GM12875 (cell line): ENCODE results near the gene DOCK1.

ENCODE experiments used
- H3K4me3 ChIP-seq: one replicate; pipeline ENCODE4 v1.5.1; 2011; ENCODE audit warnings: low read depth, low read length, control low read depth
- CTCF ChIP-seq: IDR thresholded peaks from 2 replicates; pipeline ENCODE4 v1.5.1; 2011; ENCODE audit warnings: low read depth, mild to moderate bottlenecking, control low read depth, inconsistent platforms, low read length, moderate library complexity, borderline replicate concordance; ENCODE audit not compliant: insufficient read depth

The DOCK1 gene

GRCh38 chr10:126959906-126960685 is 54.9 kb downstream of the DOCK1 start:
- TF ChIP-seq CTCF: no peak
- H3K4me3 ChIP-seq: no peak overlapping the region

- TF ChIP-seq CTCF: no peak
- H3K4me3 ChIP-seq: no peak overlapping the region
These were observed 58.1 kb downstream of the DOCK1 start for GRCh38 chr10:126963354-126963753.

- no peak overlapping the region for H3K4me3 ChIP-seq
- TF ChIP-seq CTCF: no peak
These were observed 59.0 kb downstream of the DOCK1 start for GRCh38 chr10:126964190-126964589.

- no peak for TF ChIP-seq CTCF
- no peak overlapping the region for H3K4me3 ChIP-seq
These were observed 61.7 kb downstream of the DOCK1 start for GRCh38 chr10:126966938-126967337.

GRCh38 chr10:126969310-126969709 is 64.1 kb downstream of the DOCK1 start:
- no peak for TF ChIP-seq CTCF
- no peak overlapping the region for H3K4me3 ChIP-seq

- TF ChIP-seq CTCF: no peak
- no peak overlapping the region for H3K4me3 ChIP-seq
These were observed 67.6 kb downstream of the DOCK1 start for GRCh38 chr10:126972635-126973414.
